Keratinocyte (primary cell): Measurements from ENCODE around the gene DCTPP1.

Experiments used
- EZH2 ChIP-seq: IDR thresholded peaks from one replicate; pipeline ENCODE4 v1.6.1; 2012; ENCODE audit warnings: inconsistent platforms, mild to moderate bottlenecking, low read length, moderate library complexity
- TF ChIP-seq, protein P1 (sequence below), 3 experiments: IDR thresholded peaks in 1 of 3; conservative IDR thresholded peaks in 1 of 3; optimal IDR thresholded peaks in 1 of 3; 2 replicates in 2 of 3; 3 replicates in 1 of 3; pipeline versions ENCODE3 to v1.5.1; 2011; ENCODE audit warnings: low read length in 3 of 3, mild to moderate bottlenecking in 3 of 3, moderate library complexity in 2 of 3, control low read depth in 1 of 3, inconsistent platforms in 1 of 3; ENCODE audit not compliant: insufficient read depth in 2 of 3; ENCODE audit errors: extremely low read depth in 1 of 3

- no peak for TF ChIP-seq EZH2
- TF ChIP-seq, protein P1, sequence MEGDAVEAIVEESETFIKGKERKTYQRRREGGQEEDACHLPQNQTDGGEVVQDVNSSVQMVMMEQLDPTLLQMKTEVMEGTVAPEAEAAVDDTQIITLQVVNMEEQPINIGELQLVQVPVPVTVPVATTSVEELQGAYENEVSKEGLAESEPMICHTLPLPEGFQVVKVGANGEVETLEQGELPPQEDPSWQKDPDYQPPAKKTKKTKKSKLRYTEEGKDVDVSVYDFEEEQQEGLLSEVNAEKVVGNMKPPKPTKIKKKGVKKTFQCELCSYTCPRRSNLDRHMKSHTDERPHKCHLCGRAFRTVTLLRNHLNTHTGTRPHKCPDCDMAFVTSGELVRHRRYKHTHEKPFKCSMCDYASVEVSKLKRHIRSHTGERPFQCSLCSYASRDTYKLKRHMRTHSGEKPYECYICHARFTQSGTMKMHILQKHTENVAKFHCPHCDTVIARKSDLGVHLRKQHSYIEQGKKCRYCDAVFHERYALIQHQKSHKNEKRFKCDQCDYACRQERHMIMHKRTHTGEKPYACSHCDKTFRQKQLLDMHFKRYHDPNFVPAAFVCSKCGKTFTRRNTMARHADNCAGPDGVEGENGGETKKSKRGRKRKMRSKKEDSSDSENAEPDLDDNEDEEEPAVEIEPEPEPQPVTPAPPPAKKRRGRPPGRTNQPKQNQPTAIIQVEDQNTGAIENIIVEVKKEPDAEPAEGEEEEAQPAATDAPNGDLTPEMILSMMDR (optimal IDR thresholded peaks at IDR 0.05 in 1 of 3, IDR thresholded peaks at IDR 0.05 in 1 of 3, conservative IDR thresholded peaks at IDR 0.05 in 1 of 3; ENCODE audit: extremely low read depth in 1 of 3, insufficient read depth in 2 of 3, low read length in 3 of 3) = peak; percentile 80 to 91 (median 89)
These were observed at the start of gene DCTPP1 for GRCh38 chr16:30429678-30430427.
